NOMO-1 (cell line): ENCODE data around the gene NUPR2.
"Not testable (repeated sequence)": the region's sequence is repeated elsewhere in the genome, so short reads cannot be mapped to it uniquely, and the experiment has no call there.

ENCODE experiments used
- DNase-seq, 2 experiments: peaks; one replicate each; lab custom pipeline; 2025; ENCODE audit not compliant: unreplicated experiment in 2 of 2; lab: John Stamatoyannopoulos, UW

NUPR2 gene

DNA sequence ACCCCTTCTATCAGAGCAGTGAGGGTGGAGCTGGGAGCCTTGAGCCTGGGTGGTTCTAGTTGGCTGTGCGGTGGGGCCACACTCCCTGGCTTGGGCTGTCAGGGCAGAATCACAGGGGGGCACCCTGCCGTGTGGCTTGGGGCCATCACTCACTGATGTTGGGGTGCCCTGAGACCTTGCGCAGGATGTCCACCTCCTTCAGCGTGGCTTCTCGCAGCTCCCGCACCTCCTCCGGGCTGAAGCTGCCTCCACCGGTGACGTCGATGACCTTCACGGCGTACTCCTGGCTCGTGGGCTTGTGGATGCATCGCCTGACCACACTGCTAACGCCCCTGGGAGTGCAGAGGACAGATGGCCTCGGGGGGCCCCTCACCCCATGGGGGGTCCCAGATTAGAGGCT, 28.8 kb downstream of the NUPR2 start:
- DNase-seq, result no peak

DNA sequence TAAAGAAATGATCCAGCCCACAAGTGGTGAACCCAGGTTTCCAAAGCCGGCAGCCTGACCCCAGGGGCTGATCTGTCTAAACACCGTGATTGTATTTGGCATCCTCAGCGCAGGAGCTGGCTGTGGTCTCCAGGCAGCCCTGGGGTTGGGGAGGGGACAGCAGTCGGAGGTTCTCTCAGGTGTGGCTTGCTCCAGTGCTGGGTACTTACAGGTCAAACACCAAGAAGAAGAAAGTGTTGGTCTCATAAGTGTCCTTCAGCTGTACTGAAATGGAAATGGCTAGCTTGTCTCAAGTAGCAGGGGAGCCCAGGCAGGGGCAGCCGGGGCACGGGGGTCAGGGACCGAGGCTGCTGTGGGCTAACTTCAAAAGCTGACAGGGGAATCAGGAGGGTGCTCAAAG, 29.5 kb downstream of the NUPR2 start:
- no peak for DNase-seq

DNA sequence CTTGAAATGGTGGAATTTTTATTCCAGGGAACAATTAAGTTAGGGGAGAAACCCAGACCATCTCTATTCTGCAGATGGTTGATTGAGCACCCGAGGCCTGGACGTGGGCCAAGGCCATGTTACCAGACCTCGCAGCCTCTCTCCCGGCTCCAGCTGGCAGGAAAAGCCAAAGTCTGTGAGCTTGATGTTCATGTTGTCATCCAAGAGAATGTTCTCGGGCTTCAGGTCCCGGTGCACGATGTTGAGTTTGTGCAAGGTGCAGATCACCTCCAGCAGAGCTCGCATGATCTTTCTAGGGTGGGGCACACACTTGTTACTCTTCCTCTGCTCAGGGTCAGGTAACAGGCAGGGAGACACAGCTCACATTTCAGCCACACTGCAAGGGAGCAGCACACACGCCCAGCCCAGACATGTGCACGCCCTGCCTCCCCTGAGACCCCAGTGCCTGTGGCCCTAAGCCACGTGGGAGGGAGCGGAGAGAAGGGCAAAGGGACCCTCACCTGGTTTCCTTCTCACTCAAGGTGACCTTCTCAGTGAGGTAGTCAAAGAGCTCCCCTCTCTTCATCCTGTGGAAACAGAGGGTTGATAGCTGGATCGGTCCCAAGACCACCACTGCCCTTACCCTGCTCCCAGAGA, 32.9 kb downstream of the NUPR2 start:
- no peak for DNase-seq

DNA sequence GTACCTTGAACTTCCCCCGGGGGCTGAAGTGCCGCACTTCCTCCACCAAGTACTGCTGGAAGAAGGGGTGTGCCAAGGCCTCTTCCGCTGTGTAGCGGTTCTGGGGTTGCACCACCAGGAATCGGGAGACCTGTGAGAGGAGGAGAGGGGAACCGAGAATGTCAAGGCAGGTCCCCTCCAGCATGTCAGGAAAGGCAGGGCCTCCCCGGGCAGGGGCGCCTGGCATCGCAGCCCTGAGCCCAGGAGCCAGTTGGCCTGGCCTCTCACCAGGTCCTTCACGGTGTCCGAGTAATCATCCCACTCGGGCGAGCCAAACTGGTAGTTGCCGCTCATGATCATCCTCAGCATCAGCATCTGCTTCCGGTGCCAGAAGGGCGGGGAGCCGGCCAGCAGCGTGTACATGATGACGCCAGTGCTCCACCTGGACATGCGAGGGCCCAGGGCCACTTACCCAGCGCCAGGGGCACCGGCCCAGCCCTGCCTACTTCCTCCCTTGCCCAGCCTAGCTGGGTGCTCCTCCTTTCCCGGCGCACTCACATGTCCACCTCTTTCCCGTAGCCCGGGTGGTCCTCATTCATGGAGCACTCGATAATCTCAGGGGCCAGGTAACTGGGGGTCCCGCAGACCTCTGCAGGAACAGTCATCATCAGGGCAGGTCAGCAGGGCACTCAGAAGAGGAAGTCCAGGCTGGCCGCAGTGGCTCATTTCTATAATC, 34.4 kb downstream of the NUPR2 start:
- no peak for DNase-seq

DNA sequence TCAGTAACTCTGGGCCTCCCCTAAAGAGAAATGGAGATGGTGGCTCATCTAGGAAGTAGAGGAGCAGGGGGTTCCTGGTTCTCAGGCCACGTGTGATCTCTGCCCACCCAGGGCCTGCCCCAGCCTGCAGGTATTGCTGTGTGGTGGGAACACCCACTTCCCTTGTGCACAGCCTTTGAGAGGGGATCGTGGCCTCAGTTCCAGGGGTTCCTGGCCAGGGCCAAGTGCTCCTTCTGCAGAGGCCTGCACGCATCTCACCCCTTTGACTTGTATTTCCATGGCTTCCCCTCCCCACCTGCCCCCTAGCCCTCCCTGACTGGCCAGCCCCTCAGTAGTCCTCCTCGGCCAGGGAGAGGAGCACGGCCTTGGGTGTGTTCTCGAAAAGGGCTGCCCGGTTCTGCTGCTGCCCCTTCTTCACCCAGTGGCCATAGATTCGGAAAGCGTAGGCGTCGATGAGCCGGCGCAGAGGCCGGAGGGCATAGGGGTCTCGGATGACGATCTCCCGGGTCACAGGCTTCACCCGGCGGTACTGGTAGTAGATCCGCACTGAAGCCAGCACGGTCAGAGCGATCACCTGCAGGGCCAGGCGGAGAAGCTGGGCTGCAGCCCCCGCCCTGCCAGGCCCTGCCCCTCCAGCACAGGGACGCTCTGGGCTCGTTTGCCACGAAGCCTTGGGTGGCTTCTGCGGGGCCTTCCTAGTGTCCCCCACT, 35.3 kb downstream of the NUPR2 start:
- not testable (repeated sequence) for DNase-seq

DNA sequence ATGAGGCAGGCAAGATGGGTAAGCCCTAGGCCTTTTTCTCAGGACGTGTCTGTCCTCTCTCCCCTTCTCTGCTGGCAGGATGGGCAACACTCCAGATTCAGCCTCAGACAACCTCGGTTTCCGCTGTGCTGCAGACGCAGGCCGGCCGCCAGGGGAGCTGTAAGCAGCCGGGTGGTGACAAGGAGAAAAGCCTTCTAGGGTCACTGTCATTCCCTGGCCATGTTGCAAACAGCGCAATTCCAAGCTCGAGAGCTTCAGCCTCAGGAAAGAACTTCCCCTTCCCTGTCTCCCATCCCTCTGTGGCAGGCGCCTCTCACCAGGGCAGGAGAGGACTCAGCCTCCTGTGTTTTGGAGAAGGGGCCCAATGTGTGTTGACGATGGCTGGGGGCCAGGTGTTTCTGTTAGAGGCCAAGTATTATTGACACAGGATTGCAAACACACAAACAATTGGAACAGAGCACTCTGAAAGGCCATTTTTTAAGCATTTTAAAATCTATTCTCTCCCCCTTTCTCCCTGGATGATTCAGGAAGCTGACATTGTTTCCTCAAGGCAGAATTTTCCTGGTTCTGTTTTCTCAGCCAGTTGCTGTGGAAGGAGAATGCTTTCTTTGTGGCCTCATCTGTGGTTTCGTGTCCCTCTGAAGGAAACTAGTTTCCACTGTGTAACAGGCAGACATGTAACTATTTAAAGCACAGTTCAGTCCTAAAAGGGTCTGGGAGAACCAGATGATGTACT, 36.6 kb downstream of the NUPR2 start:
- DNase-seq, result no peak

DNA sequence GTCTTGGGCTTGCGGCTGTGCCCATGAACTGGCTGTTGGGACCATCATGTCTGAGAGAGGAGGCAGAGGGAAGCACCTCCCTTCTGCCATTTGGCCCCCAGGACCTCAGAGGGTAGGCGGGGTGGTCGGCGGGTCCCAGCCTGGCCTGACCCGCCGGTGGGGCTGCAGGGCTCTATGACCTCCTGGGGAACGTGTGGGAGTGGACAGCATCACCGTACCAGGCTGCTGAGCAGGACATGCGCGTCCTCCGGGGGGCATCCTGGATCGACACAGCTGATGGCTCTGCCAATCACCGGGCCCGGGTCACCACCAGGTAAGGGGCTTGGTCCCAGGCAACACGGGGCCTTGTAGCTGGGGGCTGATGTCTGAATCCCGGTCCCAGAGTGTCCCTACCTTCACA, 38.0 kb downstream of the NUPR2 start:
- no peak for DNase-seq

DNA sequence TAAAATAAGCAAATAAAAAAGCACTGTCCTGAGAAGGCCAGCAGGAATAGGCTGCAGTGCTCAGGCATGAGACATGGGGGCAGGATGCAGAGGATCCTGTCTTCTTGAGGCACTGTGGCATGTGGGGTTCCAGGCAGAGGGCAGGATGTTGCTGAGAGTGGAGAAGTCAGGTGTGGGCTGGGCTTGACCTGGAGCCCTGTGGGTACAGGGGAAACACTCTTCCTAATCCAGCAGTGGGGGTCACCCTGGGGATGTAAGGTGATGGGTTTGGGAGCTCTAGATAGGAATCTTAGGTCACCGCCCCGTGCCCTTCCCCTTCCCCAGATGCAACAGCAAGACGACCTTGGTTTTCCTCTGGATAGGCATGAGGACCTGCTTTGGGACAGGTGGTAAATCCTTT, 38.5 kb downstream of the NUPR2 start:
- no peak for DNase-seq

DNA sequence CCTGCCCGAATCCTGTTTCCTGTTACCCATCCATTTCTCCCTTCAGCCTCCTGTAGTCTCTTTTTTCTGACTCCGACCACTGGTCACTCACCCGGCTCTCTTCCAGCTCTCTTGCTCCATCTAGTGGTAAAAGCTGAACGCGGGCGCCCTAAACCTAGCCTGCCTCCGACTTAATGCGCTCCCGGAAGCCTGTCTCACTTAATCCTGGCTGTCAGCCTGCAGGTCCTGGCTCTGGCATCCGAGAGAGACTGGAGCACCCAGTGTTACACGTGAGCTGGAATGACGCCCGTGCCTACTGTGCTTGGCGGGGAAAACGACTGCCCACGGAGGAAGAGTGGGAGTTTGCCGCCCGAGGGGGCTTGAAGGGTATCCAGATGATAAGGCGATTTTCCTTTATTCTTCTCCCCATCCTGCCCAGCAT, 41.8 kb downstream of the NUPR2 start:
- peak; percentile 7 to 50 for DNase-seq

DNA sequence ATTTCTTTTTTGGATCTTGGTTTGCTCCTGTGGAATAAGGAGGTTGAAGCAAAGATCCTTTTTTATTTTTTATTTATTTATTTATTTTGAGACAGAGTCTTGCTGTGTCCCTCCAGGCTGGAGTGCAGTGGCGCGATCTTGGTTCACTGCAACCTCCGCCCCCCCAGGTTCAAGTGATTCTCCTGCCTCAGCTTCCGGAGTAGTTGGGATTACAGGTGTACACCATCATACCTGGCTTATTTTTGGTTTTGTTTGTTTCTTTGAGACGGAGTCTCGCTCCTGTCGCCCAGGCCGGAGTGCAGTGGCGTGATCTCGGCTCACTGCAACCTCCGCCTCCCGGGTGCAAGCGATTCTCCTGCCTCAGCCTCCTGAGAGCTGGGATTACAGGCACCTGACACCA, 49.8 kb downstream of the NUPR2 start:
- not testable (repeated sequence) for DNase-seq
